GOT3 (cell line): ENCODE results near the gene CYFIP2.

Experiments used
- DNase-seq: peaks from one replicate; lab custom pipeline; 2025; ENCODE audit warnings: mixed read lengths; lab: John Stamatoyannopoulos, UW

Gene CYFIP2

DNA sequence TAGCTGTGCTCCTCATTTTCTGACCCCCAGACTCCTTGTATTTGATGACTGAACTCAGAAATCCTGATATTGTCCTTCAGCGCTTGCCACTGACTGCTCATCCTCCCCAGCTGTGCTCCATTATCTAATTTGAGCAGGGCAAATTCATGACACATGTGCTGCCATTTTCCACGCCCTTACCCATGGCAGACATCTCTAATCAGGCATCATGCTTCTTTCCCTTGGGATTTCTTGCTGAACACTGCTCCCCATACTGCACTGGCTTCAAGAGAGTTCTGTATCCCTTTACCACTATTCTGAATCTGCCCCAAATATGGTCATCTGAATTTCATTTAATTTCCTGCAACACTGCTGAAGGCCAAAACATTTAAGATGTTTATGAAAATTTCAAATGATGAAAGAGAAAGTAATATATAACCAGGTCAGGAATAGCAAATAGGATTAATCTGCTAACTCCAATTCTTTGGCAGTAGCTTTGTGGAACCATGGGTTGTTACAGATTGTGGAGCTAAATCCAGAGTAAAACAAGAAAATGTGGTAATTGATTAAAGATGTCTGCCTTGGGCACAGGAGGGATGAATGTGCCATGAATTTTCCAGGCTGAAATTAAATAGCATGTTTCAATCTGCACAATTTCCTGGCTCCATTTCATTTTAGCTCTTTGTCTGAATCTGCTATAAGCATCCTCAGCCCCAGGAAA, 93.6 kb downstream of the CYFIP2 start:
- no peak for DNase-seq

DNA sequence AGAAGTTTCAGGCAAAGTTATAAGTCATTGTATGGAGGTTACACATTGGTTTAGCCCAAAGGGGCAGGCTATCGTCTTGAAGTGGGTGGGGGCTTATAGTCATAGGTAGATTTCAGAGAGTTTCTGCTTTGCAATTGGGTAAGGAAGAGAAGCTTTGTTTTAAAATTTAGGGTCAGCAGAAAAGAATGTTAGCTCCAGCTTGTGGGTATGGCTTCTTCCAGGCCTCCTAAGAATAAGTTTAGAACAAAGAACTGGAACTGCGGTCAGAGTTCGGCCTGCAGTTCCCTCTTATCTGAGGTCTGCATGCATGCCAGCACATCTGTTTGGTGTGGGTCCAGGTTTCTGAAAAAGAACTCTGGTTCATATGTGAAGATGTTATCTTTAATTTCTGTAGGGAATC, 96.1 kb downstream of the CYFIP2 start:
- no peak for DNase-seq

DNA sequence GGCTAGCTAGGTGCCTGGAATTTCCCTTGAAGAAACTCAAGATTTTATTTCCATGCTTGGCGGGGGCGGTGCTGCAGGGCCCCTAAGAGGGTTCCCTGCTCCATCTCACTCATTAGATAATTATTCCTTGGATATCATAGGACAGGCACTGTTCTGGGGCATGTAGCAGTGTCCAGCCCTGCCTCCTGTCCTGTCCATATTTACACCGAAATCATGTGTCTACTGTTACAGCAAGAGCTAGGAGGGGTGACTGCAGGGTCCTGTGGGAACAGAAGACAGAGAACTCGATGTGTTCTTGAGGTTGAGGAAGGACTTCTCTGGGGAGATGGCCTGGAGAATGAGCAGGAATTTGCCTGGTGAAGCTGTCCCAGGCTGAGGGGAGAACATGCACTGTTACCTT, 96.6 kb downstream of the CYFIP2 start:
- DNase-seq: no peak

DNA sequence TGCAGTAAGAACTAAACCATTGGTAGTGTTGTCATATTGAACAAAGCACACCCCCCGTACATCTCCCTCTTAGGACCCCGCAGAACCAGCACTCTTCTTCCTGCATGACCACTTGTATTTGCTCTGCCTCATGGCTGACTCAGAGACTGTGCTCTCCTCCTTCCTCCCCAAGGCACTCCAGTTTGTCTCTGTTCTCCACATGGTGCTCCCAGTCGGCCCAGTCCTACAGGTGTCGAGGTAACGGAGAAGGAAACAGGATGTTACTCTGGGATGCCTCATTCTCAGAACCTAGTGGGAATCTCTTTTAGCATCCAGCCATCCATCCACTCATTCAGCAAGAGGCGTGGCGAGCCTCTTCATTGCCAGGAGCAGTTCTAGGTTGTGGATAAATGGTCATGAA, 97.1 kb downstream of the CYFIP2 start:
- no peak for DNase-seq

DNA sequence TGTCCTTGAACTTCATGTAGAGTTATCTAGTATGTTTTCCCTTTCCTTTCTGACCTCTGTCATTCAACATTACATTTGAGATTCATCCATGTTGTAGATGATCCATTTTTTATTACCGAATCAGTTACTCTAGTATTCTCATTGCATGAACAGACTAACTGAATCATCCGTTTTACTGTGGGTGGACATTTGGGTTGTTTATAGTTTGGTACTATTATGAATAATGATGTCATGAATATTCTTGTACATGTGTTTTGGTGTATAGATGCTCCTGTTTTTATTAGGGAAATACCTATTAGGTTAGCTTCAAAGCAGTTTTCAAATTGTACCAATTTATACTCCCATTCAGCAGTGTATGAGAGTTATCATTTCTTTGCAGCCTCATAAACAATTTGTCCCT, 99.8 kb downstream of the CYFIP2 start:
- DNase-seq: no peak

DNA sequence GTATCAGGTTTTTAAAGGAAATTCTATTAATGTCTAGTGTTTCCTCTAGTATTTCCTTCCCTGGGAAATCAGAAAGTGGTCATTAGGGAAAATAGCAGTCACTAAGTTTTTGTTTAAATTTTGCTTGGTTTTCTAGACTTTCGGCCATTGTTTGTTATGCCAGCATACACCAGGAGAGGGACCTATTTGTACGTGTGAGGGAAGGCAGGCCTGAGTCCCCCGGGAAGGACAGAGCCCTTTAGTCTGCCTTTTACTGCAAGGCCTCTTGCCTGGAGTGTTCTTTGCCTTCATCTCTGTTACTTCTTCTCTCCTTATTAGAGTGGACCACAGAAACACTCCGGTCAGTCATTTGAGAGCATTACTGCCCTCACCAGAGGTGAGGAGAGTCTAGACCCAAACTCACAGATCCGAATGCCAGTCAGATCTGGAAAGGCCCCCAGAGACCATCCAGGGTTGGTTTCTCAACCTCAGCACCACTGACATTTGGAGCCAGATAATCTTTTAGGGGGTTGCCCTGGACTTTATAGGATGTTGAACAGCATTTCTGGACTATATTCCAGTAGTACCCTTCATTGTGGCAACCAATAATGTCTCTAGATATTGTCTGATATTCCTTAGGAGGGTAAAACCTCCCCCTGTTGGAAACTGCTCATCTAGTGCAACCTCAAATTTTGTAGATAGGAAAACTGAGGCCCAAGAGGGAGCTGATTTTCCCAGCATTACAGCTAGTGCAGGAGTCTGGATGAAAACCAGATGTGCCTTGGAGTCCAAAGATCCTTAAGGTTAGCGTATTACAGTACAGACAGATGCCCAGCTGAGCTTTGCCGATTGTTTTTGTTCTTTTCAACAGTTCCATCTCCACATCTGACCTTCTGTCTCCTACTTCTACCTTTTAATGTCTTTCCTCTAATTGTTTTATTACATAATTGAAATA, 101.1 kb downstream of the CYFIP2 start:
- no peak for DNase-seq

DNA sequence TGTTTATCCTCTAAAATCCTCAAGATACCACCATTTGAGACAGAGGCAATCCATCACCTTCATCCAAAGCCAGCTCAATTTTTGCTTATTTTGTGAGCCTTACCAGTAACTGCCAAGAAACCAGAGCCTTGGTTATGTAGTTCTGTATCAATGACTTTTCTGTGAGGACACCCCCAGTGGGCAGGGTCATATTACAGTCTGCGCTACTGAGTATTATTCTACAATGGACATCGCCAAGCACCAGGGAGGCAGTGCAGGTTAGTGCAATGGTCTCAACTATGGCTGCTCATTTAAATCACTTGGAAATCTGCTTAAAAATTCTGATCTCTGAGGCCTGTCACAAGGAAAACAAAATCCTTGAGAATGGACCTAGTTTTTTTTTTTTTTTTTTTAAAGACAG, 103.6 kb downstream of the CYFIP2 start:
- no peak for DNase-seq

DNA sequence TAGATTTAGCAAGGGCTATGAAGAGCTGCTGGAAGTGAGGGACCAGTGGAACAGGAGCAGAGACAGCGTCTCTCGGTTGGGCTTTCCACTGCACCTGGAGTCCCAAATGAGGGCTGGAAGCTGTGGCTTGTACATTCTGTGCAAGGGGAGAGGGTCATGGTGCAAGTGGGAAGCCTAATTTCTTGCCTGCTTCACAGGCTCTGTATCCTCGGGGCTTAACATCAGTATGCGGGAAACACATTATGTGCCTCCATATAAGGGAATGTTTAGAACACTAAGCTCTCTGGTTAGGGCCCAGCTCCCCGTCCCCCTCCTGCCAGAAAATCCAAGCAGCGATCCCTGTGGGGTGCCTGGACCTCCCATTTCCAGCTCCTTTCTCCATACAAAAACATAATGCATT, 105.0 kb downstream of the CYFIP2 start:
- no peak for DNase-seq

DNA sequence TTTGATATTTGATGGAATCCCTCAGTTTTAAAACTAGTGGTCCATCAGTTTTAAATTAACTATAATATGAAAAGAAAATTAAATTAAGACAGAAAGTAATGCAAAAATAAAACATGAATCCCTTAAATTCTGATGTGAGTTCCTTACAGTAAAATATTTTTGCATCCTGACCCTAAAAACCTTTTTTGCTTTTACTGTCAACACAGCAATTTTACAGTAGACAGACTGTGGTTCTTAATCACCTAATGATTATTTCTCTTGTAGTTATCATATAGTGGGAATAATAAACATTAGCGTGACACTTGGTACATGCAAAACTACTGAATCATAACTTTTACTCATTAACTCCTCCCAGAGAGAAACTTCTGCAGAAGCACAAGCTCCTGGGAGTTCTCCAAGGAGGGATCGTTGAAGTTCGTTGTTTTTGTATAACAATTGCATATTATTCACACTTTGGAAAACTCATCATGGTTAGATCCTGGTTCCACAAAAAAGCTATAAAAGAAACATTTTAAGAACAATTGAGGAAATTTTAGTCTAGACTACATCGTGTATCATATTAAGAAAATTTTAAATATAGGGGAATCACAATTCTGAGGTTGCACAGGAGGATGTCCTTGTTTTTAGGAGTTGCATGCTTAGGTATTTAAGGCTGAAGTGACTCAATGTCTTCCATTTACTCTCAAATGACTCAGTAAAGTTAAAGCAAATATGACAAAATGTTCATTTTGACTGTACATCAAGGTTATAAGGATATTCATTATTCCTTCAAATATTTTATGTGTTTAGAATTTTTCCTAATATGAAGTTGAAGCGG, 105.9 kb downstream of the CYFIP2 start:
- no peak for DNase-seq

DNA sequence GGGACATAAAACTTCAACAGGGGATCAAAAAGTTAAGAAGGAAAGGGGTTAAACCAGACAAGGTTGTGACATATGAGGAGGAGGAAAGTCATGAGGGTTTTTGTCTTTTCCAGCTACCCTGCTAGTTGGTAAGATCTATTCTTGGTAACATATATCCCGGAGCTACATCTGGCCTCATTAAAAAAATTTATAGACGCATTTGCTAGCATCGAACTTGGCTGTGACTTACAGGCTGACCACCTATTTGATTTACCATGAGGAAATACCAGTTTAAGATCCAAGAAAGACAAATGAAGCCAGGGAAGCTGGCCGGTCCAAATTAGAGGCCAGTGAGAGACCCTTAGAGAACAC, 106.5 kb downstream of the CYFIP2 start:
- no peak for DNase-seq

DNA sequence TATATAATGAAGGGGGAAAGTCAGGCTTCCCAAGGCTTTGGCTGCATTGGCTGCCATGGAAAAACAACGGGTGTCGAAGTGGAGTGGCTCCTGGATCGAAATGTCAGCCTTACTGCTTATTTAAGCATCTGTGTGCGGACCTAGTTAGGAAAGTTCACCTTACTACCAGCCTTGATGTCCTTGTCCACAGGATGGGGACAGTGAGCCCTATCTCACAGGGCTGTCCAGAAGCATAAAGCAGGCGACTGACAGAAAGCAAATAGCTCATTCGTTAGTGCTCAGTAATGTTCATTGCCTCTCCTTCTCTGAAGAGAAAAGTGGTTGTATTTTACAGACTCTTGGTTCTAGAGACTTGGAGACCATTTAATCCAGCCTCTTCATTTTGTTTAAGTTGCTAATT, 112.6 kb downstream of the CYFIP2 start:
- no peak for DNase-seq

DNA sequence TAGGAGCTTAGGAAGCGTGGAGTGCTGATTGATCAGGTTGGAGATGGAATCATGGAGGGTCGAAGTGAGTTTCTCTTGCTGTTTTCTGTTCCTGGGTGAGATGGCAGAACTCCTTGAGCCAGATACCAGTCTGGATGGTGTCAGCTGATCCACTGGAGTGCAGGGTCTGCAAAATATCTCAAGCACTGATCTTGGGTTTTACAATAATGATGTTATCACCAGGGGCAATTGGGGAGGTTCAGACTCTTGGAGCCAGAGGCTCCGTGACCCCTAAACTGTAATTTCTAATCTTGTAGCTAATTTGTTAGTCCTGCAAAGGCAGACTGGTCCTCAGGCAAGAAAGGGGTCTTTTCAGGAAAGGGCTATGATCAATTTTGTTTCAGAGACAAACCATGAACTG, 114.1 kb downstream of the CYFIP2 start:
- DNase-seq: no peak

DNA sequence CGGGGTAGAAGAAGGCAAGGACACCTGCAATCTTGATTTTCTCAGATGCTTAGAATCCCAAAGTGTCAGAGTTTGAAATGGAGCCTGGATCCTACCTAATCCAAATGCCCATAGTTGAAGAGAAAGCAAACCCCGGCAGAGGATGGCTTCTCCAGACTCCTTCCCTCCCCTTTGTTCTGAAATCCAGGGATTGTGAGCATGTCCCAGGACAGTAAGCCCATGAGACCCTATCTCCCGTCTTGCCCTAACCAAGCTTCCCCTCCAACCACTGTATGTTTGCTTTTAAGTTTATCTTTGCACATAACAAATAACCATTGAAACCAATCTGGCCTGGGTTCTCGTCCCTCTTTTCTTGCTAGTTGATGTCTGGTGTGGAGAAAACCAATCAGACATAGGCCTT, 115.8 kb downstream of the CYFIP2 start:
- no peak for DNase-seq

DNA sequence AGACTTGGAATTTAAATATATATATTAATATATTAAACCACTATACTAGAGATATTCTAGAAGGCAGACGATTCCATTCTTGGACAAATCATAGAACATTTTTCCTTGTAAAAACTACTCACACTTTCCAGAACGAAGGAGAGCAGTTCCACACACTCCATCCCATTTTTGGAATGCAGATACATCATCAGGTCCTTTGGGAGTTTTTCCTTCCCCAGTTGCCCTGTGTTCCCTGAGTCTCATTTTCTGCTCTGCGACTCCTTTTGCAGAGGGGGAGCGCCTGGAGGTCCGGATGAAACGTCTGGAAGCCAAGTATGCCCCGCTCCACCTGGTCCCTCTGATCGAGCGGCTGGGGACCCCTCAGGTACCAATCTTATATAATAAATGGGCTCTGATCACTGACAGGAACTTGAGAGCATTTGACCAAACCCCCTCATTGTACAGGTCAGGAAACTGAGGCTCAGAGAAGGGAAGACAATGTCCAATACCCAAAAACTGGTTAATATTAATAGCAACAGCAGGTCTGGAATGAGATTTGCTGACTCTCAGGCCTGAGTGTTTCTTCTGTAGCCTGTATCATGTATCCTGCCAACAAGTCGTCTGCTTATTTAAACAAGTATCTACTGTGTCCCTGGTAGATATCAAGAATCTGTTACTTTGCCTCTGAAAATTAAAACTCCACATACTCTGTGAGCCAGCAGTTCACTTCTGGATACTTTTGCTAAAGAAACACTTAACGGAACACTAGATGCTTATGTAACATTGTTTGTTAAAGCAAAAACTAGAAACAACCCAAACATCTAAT, 117.3 kb downstream of the CYFIP2 start:
- no peak for DNase-seq

DNA sequence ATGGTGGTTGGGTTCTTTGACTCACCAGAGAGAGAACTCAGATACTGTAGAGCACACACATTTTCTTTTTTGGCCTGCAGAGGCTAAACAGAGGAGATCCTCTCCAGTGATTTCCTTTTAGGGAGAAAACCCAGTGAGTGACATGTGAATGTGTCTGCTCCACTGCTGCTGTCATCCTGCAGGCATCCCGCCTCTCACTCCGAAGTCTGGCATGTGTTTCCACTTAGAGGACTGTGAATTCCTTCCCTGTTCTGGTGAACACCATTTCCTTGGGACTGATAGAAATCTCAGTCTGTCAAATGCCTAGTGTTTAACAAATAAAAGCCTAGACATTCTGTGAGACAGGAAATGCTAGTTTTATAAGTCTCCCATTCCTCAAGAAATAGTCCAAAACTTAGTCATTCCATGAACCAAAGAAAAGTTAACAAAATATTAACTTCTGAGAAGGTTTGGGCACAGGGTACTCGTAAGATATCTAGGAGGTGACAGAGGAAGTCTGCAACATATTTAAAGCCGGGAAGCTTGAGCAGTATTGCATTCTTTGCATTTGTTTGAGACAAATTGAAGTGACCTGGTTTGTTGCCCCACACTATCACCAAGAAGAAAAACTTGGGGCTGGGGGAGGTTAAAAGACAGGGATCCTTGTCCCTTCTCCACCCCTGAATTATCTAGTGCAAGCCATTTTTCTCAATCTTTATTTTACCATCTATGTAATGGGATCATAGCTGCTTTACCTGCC, 119.2 kb downstream of the CYFIP2 start:
- peak; percentile 31 for DNase-seq

DNA sequence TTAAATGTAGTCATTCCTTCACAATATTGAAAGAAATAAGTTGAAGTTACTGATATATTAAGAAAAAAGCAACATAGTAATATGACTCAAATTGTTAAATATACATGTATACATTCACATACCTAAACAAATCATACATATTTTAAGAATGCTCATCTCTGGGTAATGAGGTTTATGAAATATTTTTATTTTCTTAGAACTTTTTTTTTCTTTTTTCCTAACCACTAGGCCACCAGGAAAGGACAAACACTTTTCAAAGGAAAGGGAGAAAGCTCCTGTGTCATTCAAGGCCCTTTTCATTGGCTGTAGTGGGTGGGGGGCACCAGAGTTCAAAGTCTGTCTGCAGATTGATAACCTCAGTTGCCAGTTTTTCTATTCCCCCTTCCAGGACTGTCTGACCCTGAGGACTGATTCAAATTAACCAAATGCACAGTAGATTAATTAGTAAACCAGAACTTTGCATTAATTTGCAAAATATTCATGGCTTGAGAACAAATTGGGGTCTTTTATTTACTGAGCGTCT, 121.2 kb downstream of the CYFIP2 start:
- DNase-seq: no peak

DNA sequence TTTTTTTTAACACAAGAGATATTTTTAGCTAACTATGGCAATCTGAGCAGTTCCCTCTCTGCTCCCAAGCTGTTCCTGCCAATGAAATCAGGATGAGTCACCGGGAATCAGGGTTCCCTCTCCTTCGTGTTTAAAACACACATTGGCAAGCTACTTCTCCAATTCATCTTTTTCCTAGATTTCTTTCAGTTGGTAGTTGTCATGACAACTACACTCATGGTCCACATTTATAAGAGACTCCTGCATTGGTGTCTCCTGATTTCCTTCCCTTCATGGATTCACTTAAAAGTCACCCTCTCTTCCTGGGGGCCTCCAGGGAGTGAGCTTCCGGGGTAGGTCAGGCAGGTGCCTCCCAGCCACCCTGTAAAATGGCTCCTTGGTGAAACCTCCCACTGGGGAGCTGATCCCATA, 121.8 kb downstream of the CYFIP2 start:
- DNase-seq: peak; percentile 17

DNA sequence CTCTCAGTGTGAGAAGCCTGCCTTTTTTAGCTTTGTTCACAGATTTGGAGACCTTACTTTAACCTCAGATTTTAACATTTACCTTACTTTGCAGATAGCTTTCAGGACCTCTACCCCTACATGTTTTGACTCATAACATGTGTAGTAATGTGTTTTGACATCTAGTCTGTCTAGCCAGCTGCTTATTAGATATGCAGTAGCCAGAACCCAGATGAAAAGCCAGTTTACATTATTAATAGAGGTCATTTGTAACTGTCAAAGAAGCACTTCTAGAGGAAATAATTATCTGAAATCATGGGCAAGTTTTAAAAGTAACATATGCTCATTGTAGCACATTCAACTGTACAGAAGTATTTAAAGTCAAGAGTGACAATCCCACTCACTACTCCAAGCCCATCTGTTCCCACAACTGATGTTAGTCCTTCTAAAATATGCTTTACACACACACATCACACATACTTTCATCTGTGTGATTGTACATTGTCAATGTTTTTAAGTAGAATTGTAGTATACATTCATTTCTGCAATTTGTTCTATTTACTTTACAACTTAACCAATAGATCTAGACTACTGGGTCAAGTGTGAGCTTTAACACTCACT, 122.3 kb downstream of the CYFIP2 start:
- DNase-seq: no peak

DNA sequence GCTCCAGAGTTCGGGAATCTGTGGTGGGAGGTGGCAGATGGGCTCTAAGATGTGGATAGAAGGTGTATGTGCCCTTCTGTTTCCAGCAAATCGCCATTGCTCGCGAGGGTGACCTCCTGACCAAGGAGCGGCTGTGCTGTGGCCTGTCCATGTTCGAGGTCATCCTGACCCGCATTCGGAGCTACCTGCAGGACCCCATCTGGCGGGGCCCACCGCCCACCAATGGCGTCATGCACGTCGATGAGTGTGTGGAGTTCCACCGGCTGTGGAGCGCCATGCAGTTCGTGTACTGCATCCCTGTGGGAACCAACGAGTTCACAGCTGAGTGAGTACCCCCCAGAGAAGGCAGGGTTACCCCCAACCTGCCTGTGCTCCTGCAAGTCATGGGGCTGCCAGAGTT, 123.2 kb downstream of the CYFIP2 start:
- no peak for DNase-seq

DNA sequence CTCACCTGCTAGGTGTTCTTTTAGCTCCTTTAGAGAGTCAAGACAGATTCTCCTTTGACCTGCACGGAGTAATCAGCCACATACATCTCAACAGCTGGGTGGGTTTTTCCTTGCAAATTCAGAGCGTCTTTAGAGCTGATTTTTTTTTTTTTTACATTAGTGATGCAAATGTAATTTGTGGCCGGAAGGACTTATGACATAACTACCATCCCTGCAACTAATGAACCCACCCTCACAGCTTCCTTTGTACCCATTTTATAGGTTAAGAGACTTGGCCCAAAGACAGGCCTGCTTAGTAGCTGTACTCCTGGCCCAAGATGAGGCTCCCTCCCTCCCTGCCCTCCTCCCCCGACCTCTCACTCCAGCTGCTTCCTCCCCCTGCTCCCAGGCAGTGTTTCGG, 124.2 kb downstream of the CYFIP2 start:
- DNase-seq: no peak
